Nephron (organoid): Measurements from ENCODE around the gene TNKS2.

ENCODE experiments used
- H3K27ac Mint-ChIP-seq, 3 experiments: 2 replicates each; pipeline ENCODE4 v1.8.0; 2020; ENCODE audit warnings: mixed read lengths in 3 of 3, mild to moderate bottlenecking in 2 of 3, moderate library complexity in 1 of 3
- H3K27me3 Mint-ChIP-seq: 2 replicates; pipeline ENCODE4 v1.8.0; 2021; ENCODE audit warnings: low read depth, mild to moderate bottlenecking, moderate library complexity, mixed read lengths
- H3K36me3 Mint-ChIP-seq: 2 replicates; pipeline ENCODE4 v1.8.0; 2020; ENCODE audit warnings: low read depth, mixed read lengths
- H3K4me1 Mint-ChIP-seq: 2 replicates; pipeline ENCODE4 v1.8.0; 2020; ENCODE audit warnings: mixed read lengths
- H3K4me3 Mint-ChIP-seq, 3 experiments: 2 replicates each; pipeline ENCODE4 v1.8.0; 2020; ENCODE audit warnings: mild to moderate bottlenecking in 3 of 3, mixed read lengths in 3 of 3, moderate library complexity in 2 of 3
- H3K9me3 Mint-ChIP-seq: 2 replicates; pipeline ENCODE4 v1.8.0; 2020; ENCODE audit warnings: mixed read lengths
- TF ChIP-seq, protein P1 (sequence below), 3 experiments: fragments of 200-600 bp; sonication (generic); IDR thresholded peaks; one replicate each; pipeline ENCODE4 v1.5.0; 2021; ENCODE audit warnings: antibody characterized with exemption in 3 of 3; ENCODE audit not compliant: unreplicated experiment in 3 of 3

Gene TNKS2

GRCh38 chr10:91798649-91799611 is 704 bp downstream of the TNKS2 start:
- Mint-ChIP-seq H3K27me3 (no peaks in the 10 kb centered on the region), H3K36me3 (peaks cover 21% of the 10 kb centered on the region), H3K4me3 (peak overlapping the region; percentile 97 to 100 (median 98)), H3K27ac (peak overlapping the region; percentile 96 to 99 (median 99)), H3K9me3 (no peaks in the 10 kb centered on the region), H3K4me1 (peaks cover 46% of the 10 kb centered on the region)
- TF ChIP-seq, protein P1, sequence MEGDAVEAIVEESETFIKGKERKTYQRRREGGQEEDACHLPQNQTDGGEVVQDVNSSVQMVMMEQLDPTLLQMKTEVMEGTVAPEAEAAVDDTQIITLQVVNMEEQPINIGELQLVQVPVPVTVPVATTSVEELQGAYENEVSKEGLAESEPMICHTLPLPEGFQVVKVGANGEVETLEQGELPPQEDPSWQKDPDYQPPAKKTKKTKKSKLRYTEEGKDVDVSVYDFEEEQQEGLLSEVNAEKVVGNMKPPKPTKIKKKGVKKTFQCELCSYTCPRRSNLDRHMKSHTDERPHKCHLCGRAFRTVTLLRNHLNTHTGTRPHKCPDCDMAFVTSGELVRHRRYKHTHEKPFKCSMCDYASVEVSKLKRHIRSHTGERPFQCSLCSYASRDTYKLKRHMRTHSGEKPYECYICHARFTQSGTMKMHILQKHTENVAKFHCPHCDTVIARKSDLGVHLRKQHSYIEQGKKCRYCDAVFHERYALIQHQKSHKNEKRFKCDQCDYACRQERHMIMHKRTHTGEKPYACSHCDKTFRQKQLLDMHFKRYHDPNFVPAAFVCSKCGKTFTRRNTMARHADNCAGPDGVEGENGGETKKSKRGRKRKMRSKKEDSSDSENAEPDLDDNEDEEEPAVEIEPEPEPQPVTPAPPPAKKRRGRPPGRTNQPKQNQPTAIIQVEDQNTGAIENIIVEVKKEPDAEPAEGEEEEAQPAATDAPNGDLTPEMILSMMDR (IDR thresholded peaks at IDR 0.05; ENCODE audit: unreplicated experiment in 3 of 3): no peak

- H3K36me3 Mint-ChIP-seq: peaks cover 21% of the 10 kb centered on the region
- no peaks in the 10 kb centered on the region for H3K27me3 Mint-ChIP-seq
- peaks cover 46% of the 10 kb centered on the region for H3K4me1 Mint-ChIP-seq
- H3K9me3 Mint-ChIP-seq: no peaks in the 10 kb centered on the region
- TF ChIP-seq, protein P1 (IDR thresholded peaks at IDR 0.05; ENCODE audit: unreplicated experiment in 3 of 3): no peak
- H3K27ac Mint-ChIP-seq: peak overlapping the region; percentile 96 to 99 (median 99)
- peak overlapping the region; percentile 97 to 100 (median 98) for H3K4me3 Mint-ChIP-seq
These were observed 1.4 kb downstream of the TNKS2 start for GRCh38 chr10:91799612-91799975.

- H3K4me1 Mint-ChIP-seq: peaks cover 46% of the 10 kb centered on the region
- H3K27ac Mint-ChIP-seq: peak overlapping the region; percentile 61 to 99 (median 96)
These were observed 2.0 kb downstream of the TNKS2 start for GRCh38 chr10:91800182-91800581.

GRCh38 chr10:91800756-91801155 is 2.5 kb downstream of the TNKS2 start:
- Mint-ChIP-seq H3K4me3 (peak overlapping the region; percentile 97 to 100 (median 98)), H3K9me3 (no peaks in the 10 kb centered on the region), H3K4me1 (peaks cover 49% of the 10 kb centered on the region), H3K27ac (peak overlapping the region in 2 of 3 experiments; percentile 60 to 96), H3K36me3 (peaks cover 30% of the 10 kb centered on the region), H3K27me3 (no peaks in the 10 kb centered on the region)
- TF ChIP-seq, protein P1 (IDR thresholded peaks at IDR 0.05; ENCODE audit: unreplicated experiment in 3 of 3): no peak

More at GRCh38 chr10:91800182-91800581, 2.0 kb downstream of the TNKS2 start:
- H3K4me3 Mint-ChIP-seq: peak overlapping the region; percentile 97 to 100 (median 98)
- TF ChIP-seq, protein P1 (IDR thresholded peaks at IDR 0.05; ENCODE audit: unreplicated experiment in 3 of 3): no peak
- peaks cover 25% of the 10 kb centered on the region for H3K36me3 Mint-ChIP-seq
- H3K27me3 Mint-ChIP-seq: no peaks in the 10 kb centered on the region
- H3K9me3 Mint-ChIP-seq: no peaks in the 10 kb centered on the region

GRCh38 chr10:91803386-91804125 is 5.3 kb downstream of the TNKS2 start:
- Mint-ChIP-seq H3K4me1 (peaks cover 35% of the 10 kb centered on the region), H3K9me3 (no peaks in the 10 kb centered on the region), H3K27ac (no peak overlapping the region), H3K4me3 (no peak overlapping the region), H3K36me3 (peaks cover 44% of the 10 kb centered on the region), H3K27me3 (no peaks in the 10 kb centered on the region)
- TF ChIP-seq, protein P1 (IDR thresholded peaks at IDR 0.05; ENCODE audit: unreplicated experiment in 3 of 3): no peak
